Left colon (tissue), 2 donors: ENCODE measurements around the gene DAZAP2. TPM values are rescaled to one million over a fixed set of nuclear protein-coding genes. Genes with fewer than 3 reads are reported as not detected.

Experiments used
- ATAC-seq: fragments of 200-7000 bp; cut with Tn5 transposase; one replicate; pipeline ENCODE4 v1.9.1; 2020; ENCODE audit warnings: mild to moderate bottlenecking, moderate library complexity
- DNase-seq, 2 donors: peaks; one replicate each; pipeline ENCODE4 v3.0.0-alpha.2; 2020
- intact Hi-C, 2 donors: fragments of 100-400 bp; cut with DNase I in 1 of 2; cut with micrococcal nuclease in 1 of 2; formaldehyde crosslinking; loops; one replicate each; pipeline versions ENCODE4 v1.11.2 to v1.14.0; 2022; cut with DNase I, micrococcal nuclease
- long read RNA-seq: library from polyadenylated mRNA; unstranded; transcript quantifications from one replicate; pipeline ENCODE4 v2.0.0, GENCODE V29; 2021
- total RNA-seq, 2 donors: library from RNA; stranded (reverse); fragmentation: NEBNext Ultra II Directional; extraction: Animal tissue kit (Norgen Biotek cat#: 25700); gene quantifications; one replicate each; pipeline ENCODE4 v1.2.1, GENCODE V29; 2021
- donor health status: DM: no; HTN: no; CAD: no.
- donor health status: DM: yes; HTN: yes; CAD: no.

DAZAP2 gene, protein sequence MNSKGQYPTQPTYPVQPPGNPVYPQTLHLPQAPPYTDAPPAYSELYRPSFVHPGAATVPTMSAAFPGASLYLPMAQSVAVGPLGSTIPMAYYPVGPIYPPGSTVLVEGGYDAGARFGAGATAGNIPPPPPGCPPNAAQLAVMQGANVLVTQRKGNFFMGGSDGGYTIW
- 100 to 1,000 TPM; 300 to 304 TPM for total RNA-seq
- long read RNA-seq, transcript DAZAP2-214 (2 exons, 3,664 nt): minor isoform, 13 of 525 reads
- long read RNA-seq, transcript DAZAP2-201 (4 exons, 2,598 nt): major isoform, 433 of 525 reads
- long read RNA-seq, partial matches to known transcripts: 7 of 525 reads
- long read RNA-seq, other reads (novel, unspliced or antisense): 66 of 525 reads

DNA sequence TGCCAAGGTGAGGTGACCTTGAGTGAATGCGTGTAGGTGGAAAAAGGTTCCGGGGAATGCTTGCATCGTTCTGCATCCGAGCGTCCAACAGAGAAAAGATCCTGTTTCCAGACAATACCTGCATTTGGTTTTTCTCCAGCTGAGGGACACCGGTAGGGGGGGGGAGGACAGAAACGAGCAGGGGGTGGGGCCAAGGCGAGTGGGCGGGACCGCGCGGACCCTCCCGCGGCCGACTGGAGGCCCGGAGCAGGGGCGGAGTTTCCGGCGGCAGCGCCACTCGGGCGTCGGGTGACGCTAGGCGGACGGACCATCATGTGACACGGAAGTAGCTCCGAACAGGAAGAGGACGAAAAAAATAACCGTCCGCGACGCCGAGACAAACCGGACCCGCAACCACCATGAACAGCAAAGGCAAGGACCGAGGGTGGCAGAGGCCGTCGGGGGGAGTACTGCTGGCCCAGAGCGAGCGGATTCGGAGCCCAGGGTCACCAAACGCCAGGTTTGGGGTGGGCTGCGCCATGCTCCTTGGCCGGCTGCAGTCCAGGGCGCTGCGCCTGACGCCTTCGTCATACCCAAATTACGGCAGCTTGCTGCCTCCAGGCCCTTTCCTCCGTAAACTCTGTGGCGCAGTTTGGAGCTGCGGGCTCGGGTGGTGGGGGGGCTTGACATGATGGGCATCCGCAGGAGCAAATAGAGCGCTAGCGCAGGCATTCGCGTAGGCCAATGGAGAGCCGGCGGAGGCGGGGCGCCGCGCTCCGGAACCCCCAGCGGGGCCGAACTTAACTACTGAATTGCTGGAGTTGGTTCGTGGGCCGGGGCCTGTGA, at the start of gene DAZAP2:
DAZAP2 (plus strand) TSS at position 317 of the 825 bp plus-strand sequence; CDS start at position 399, 82 bp downstream.
- intact Hi-C loops: no loop called here
- ATAC-seq: peak; percentile 92
- DNase-seq: peak; percentile 97 to 98

DNA sequence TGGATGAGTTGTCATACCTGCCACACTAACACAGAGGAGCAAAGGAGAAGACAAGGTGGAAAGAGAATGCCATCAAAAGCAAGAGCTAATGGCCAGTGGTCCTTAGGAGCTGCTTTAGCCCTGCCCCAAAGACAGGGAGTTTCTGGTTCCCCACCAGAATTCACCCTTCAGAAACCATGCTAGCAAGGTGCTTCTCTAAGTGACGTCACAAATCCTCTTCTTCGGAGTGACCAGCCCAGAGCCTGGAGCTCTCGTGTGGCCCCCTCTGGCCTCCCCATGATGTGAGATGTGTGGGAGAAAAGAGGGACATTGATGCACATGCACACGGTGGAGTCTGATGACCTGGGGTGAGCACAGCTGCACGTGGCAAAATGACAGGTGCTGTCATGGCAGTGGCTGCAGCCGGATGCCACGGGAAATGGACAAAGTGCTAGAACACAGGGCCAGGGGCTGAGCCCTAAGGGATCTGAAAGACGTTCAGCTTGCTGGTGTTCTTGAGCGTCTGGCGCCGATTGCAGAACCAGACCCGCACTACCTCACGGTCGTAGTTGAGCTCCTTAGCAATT, 48.8 kb upstream of the DAZAP2 start:
- DNase-seq (no peak), ATAC-seq (no peak)
- intact Hi-C loops: no loop called here

DNA sequence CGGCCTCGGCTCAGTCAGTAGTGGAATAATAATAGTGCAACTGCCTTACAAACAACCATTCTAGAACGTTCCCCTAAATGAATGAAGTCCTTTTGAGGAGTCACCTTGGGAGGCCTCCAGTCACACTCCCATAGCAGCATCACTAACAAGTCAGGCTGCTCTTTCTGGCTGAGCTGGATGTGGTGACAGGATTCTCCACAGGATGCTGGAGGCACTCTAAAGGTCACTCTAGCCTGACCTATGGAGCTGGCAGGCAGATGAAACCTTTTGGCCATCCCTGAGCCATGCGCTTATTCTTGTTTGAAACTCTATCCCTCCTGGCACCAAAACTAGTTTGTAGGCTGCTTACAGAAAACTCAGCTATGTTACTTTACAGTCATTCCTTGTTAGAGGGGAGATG, 47.8 kb upstream of the DAZAP2 start:
- ATAC-seq: no peak
- no peak for DNase-seq

DNA sequence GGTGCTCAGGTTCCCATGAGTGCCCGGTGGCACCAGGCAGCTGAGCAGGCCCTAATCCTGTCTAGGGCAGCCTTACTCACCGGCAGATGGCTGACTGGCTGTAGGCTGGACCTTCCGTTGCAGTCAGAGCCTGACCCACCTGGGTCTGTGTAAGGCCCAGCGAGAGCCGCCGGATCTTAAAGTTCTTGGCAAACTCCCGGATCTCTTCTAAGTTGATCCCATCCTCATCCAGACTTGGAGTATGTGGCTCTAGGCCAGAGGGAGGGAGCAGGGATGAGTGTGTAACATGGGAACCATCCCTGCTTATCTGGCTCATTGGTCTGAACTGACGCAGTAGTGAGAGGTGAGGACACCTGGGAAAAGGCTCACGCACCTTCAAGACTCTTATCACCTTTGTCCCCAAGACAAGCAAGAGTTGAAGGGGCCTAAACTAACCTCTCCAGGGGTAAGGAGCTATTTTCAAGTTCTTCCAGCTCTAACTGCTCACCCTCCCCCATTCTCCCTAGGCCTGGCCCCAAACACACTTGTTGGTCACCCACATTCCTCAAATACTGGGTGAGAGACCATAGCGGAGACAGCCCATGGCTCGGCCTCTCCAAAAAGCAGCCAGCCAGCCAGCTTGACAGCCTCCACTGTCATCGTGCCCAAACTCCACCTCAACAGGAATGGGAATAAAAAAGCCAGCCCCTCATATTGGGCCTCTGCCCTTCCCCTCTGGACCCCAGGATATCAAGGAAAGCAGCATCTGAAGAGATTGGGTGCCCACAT, 46.9 kb upstream of the DAZAP2 start:
- intact Hi-C loops: no loop called here
- no peak for DNase-seq
- no peak for ATAC-seq

More for the DNA sequence above, 47.8 kb upstream of the DAZAP2 start:
- intact Hi-C loops: no loop called here

DNA sequence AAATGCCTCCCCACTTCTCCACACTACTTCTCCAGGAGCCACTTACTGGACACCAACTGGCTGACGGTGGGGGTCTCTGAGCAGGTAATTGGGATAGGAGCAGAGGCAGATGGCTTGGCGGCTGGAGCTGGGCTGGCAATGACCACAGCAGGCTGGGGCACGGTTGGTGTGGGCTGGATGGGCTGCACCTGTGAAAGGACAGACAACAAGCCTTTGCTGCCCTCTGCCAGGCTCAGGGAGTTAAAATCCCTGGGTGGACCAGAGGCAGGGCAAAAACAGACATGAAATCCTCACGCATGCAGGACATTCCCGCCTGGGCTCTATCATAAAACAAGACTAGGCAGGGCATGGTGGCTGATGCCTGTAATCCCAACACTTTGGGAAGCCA, 46.3 kb upstream of the DAZAP2 start:
- no peak for ATAC-seq
- intact Hi-C loops: no loop called here
- no peak for DNase-seq

DNA sequence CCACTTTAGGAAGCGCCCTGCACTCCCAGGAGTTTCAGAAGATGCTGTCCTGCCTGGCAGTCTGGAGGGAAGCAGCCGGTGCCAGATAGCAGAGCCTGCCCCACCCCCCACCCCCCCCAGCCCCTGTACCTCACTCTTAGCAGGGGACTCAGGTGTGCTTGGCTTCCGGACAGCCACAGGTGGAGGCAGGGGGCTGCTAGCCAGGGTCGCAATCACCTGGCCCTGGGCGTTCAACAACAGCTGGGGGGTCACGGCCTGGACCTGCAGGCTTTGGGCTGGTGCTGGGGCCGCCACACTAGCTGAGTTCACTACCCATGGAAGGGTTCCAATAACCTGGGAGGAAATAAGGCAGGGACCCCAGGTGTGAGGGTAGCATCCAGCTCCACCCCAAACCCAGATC, 42.8 kb upstream of the DAZAP2 start:
- ATAC-seq: no peak
- intact Hi-C loops: no loop called here

DNA sequence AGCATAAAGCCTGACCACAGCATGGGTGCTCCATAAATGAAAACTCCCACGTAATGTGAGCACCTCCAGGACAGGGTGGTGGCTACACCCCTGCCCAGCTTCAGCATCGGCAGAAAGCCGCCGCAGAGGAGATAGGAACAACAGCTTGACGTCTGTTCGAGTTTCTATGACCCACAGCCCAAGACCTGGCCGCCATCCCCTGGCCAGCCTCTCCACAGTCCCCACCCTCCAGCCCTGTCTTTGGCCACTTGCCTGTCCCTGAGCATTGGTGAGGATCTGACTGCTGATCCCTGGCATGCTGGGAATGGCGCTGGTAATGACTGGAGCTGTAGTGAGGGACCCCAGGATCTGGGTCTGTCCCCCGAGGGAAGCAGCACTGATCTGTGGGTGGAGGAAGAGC, 42.1 kb upstream of the DAZAP2 start:
- DNase-seq (no peak), ATAC-seq (no peak)
- intact Hi-C loops: no loop called here

More for the DNA sequence above, 42.8 kb upstream of the DAZAP2 start:
- DNase-seq: no peak

DNA sequence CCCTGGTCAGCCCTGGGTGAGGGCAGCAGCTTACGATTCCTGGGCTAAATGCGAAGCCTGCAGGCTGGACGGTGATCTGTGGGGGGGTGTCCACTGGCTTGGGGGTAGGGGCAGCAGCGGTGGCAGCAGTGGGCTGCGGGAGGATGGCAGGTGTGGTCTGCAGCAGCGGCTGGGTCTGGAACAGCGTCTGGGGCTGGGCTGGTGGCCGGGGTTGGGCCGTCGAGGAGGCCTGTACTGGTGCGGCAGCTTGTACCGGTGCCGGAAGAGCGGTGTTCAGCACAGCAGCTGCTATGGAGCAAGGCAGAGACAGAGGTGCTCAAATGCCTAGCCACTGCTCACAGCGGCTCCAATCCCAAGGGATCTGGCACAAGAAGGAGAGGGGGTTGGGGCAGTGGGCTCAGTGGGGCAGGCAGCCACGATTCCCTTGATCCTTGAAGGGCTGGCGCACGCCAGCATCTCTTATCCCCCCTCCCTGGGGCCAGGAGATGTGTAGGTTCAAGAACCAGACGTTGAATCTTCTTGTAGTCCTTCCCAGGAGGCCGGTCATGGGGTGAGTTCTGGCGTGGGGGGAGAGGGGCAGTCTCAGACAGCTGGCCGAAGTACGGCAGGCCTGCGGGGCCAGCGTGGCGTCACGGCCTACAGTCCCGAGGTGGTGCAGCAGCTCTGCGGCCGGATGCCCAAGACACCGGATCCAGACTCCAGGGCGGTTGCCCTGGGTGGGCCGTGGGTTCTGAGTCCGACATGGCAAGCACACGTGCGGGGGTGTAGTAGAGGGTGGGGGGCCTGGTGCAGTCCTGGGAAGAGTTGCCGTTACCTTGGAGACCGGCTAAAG, 40.7 kb upstream of the DAZAP2 start:
- no peak for ATAC-seq

DNA sequence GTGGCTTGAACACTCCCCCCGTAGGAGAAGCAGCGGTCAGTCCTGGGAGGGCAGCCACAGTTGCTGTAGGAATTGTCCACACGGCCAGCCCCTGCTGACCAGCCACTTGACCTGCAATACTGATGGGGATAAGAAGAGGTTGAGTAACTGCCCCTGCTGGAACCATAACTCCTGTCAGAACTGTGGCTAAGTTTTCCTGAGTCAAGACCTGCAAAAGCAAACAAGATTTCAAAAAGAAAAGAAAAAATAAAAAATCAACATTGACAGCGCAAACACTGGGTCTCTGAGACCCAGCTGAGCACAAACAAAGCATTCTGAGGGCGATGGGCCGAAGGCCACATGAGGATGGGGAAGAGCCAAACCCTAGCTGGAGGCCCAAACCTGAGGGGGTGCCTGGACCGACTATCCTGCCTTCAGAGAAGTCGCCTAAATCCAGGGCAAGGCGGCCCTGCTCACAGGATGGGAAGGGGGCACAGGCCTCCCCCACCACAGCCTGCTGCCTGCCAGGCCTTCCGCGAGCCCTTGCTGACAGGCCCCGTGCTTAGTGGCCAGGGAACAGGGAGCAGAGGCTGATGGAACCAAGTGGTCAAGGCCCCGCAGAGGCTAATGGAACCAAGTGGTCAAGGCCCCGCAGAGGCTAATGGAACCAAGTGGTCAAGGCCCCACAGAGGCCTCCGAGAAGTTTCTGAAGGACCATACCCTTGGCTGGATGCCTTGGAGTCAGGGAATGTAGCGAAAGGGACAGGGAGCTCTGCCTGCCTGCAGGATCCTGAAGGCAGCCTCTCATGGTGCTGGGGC, 39.9 kb upstream of the DAZAP2 start:
- DNase-seq (no peak), ATAC-seq (no peak)
- intact Hi-C loops: no loop called here

More for the DNA sequence above, 40.7 kb upstream of the DAZAP2 start:
- DNase-seq: no peak
- intact Hi-C loops: no loop called here

DNA sequence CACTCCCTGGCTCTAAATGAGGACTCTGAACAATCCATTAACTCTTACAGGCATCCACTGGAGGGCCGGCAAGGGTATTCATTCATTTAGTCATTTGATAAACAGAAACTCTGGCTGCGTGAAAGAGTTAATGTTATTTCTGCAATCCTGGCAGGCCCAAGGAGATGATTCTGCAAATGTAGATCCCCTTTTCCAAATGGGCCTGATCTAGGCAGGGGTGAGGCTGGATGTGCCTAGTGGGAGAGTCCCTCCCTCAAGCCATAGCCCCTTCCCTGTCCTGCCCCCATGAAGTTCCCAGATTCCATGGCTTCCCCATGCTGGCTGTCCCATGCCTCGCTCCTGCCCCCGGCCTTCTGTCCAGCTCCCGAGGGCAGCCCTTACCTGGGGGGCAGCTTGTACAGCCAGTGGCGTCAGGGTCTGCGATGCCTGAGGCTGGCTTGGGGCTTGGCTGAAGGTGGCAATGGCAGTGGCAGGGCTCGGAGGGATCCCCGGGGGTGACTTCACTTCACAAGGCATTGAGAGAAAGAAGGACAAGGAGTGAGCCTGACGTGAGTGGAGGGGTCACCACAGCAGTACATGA, 39.2 kb upstream of the DAZAP2 start:
- intact Hi-C loops: no loop called here
- DNase-seq (no peak), ATAC-seq (no peak)

DNA sequence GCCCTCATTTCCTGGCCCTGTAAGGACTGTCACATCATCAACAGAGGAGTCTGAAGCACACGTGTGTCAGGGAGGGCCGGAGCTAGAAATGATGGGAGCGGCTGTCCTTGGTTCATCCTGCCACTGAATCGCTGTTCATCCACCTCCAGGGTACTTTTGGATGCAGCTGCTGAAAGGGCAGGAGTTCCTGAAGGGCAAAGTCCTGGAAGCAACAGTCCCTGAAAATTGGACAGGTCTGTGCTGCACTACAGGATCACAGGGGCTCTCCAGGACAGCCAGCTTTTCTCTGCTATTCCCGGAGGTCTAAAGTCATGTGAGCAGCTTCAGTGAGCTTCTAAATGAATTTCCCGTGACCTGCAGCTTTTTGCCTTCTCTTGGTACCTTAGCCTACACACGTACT, 38.5 kb upstream of the DAZAP2 start:
- ATAC-seq (no peak), DNase-seq (no peak)
- intact Hi-C loops: no loop called here

DNA sequence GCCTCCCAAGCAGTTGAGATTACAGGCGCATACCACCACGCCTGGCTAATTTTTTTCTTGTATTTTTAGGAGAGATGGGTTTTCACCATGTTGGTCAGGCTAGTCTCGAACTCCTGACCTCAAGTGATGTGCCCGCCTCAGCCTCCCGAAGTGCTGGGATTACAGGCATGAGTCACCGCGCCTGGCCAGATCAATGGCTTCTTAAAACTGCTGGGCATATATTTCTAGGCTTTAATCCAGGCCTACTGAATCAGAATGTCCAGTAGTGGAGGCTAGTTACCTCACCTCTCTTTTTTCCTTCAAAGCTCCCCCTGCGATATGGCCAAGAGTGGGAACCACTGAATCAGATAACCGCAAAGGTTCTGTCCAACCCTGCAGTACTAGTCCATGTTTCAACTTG, 37.8 kb upstream of the DAZAP2 start:
- intact Hi-C loops: no loop called here

DNA sequence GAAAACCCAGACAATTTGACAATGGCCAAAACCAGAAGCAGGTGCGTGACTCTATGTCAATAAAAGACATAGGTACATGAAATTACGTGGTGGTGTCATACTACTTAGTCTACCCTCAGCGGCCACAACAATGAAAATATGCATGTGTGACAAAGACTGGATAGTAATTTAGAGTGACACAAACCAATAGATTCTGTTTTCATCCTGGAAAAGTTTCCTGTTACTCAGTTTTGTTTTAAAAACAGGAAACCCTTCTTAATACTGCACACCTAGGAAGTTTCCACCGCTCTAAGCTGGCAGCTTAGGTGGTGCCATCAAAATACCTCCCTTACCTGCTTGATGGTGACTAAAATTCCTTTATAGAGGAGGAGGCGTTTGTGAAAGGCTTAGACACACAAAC, 35.9 kb upstream of the DAZAP2 start:
- ATAC-seq (no peak), DNase-seq (no peak)
- intact Hi-C loops: no loop called here

More for the DNA sequence above, 37.8 kb upstream of the DAZAP2 start:
- ATAC-seq (no peak), DNase-seq (no peak)

DNA sequence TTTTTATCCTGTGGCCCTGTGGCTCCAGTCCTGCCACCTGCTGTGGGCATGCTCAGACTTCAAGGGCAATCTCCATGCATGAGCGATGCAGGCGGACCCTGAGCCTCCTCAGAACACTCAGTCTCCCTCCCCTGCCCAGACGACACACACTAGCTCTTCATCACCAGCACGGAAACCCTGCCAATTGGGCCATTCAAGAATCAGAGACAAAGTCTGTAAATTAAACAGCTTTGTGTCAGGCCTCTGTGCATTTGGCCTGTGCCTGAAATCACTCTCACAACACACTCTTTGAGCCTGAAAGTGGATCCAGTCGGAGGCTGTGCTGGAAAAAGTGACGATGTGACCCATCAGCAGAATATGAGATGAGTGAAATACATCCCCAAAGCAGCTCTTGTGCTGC, 33.3 kb upstream of the DAZAP2 start:
- ATAC-seq (no peak), DNase-seq (no peak)
- intact Hi-C loops: no loop called here

DNA sequence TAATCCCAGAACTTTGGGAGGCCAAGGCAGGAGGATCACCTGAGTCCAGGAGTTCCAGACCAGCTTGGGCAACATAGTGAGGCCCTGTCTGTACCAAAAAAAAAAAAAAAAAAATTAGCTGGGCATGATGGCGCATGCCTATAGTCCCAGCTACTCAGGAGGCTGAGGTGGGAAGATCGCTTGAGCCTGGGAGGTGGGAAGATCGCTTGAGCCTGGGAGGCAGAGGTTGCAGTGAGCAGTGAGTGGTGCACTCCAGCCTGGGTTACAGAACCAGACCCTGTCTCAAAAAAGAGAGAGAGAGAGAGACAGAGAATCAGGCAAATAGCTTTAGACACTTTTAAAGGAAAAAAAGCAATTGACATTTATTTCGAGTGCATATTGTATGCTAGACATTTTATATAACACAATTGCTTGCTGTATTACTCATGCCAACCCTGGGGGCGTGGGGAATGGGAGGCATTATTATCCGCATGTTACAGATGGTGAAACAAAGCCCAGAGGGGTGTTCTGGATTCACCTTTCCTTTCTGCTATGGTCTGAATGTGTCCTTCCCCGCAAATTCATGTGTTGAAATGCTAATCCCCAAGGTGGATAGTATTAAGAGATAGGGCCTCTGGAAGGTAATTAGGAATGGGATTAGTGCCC, 30.5 kb upstream of the DAZAP2 start:
- ATAC-seq (no peak), DNase-seq (no peak)
- intact Hi-C loops: no loop called here

DNA sequence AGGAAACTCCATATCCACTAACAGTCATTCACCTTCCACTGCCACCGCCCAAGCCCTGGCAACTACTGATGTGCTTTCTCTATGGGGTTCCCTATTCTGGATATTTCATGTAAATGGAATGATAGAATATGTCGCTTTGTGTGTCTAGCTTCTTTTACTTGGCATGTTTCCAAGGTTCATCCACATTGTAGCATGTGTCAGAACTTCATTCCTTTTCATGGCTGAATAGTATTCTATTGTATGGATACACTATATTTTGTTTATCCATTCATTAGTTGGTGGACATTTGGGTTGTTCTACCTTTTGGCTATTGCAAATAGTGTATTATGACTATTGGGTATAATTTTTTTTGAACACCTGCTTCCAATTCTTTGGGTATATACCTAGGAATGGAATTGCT, 29.4 kb upstream of the DAZAP2 start:
- ATAC-seq (no peak), DNase-seq (no peak)
- intact Hi-C loops: no loop called here
